Progenitor cell of endocrine pancreas (in vitro differentiated cells): Measurements from ENCODE around the gene CA10. TPM values are rescaled to one million over a fixed set of nuclear protein-coding genes. Genes with fewer than 3 reads are reported as not detected.

Experiments
- DNase-seq: peaks from one replicate; pipeline ENCODE4 v3.0.0; 2021; ENCODE audit warnings: low spot score; ENCODE audit not compliant: unreplicated experiment
- H3K27ac Mint-ChIP-seq: 2 replicates; pipeline ENCODE4 v1.8.0; 2021; ENCODE audit warnings: mild to moderate bottlenecking, moderate library complexity, mixed read lengths
- H3K27me3 Mint-ChIP-seq: 2 replicates; pipeline ENCODE4 v1.8.0; 2021; ENCODE audit warnings: mixed read lengths
- H3K36me3 Mint-ChIP-seq: 2 replicates; pipeline ENCODE4 v1.8.0; 2022; ENCODE audit warnings: mixed read lengths; ENCODE audit not compliant: insufficient read depth
- H3K4me1 Mint-ChIP-seq: 2 replicates; pipeline ENCODE4 v1.8.0; 2021; ENCODE audit warnings: low read depth, mixed read lengths
- H3K4me3 Mint-ChIP-seq: 2 replicates; pipeline ENCODE4 v1.8.0; 2021; ENCODE audit warnings: low read depth, mild to moderate bottlenecking, moderate library complexity, mixed read lengths
- H3K9me3 Mint-ChIP-seq: 2 replicates; pipeline ENCODE4 v1.8.0; 2021; ENCODE audit warnings: low read depth, mixed read lengths
- CTCF ChIP-seq: fragments of 200-600 bp; sonication (generic); IDR thresholded peaks from one replicate; pipeline ENCODE4 v1.5.0; 2021; ENCODE audit warnings: antibody characterized with exemption, mild to moderate bottlenecking; ENCODE audit not compliant: unreplicated experiment
- total RNA-seq: library from RNA; stranded (reverse); gene quantifications from 2 replicates; pipeline ENCODE4 v1.2.1, GENCODE V29; 2021

CA10 gene
- total RNA-seq, 1 donor from 2014 or later = 0.53 TPM

DNA sequence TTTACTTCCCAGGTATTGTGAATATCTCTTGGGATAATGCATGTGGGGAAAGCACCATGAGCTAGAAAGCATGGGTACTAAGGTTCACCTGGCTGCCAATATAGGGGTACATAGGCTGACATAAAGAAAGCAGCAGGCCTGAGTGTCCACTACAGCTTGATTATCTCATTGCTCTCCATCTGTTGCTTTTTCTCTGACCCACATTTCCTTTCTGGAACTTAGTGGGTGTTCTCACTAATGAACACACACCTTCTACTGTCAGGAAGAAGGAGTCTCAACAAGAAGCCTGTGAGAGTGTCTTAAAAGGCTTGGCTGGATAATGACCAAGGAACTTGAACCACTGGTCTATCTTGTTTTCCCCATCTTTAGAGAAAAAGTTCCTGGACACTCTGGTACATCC lies 62.5 kb downstream of the CA10 start:
- Mint-ChIP-seq H3K36me3 (no peaks in the 10 kb centered on the region), H3K27ac (no peak overlapping the region), H3K4me1 (no peaks in the 10 kb centered on the region), H3K9me3 (no peaks in the 10 kb centered on the region), H3K27me3 (no peaks in the 10 kb centered on the region), H3K4me3 (no peak overlapping the region)
- no peak for DNase-seq
- no peak for TF ChIP-seq CTCF

GRCh38 chr17:52084176-52084575 lies 74.3 kb downstream of the CA10 start:
- Mint-ChIP-seq H3K4me1 (no peaks in the 10 kb centered on the region), H3K27ac (no peak overlapping the region), H3K27me3 (no peaks in the 10 kb centered on the region), H3K36me3 (no peaks in the 10 kb centered on the region), H3K9me3 (no peaks in the 10 kb centered on the region), H3K4me3 (no peak overlapping the region)
- TF ChIP-seq CTCF = no peak
- no peak for DNase-seq

- H3K9me3 Mint-ChIP-seq = no peaks in the 10 kb centered on the region
- no peaks in the 10 kb centered on the region for H3K36me3 Mint-ChIP-seq
- no peak for DNase-seq
- H3K4me3 Mint-ChIP-seq = no peak overlapping the region
- no peak overlapping the region for H3K27ac Mint-ChIP-seq
- H3K27me3 Mint-ChIP-seq = no peaks in the 10 kb centered on the region
- no peak for TF ChIP-seq CTCF
- H3K4me1 Mint-ChIP-seq = no peaks in the 10 kb centered on the region
Measured at GRCh38 chr17:52079496-52079895, 79.0 kb downstream of the CA10 start.

GRCh38 chr17:52071712-52072111 lies 86.8 kb downstream of the CA10 start:
- Mint-ChIP-seq H3K27me3 (peaks cover 3% of the 10 kb centered on the region), H3K27ac (no peak overlapping the region), H3K36me3 (no peaks in the 10 kb centered on the region), H3K9me3 (peaks cover 7% of the 10 kb centered on the region), H3K4me3 (no peak overlapping the region), H3K4me1 (no peaks in the 10 kb centered on the region)
- DNase-seq = no peak
- TF ChIP-seq CTCF = no peak

DNA sequence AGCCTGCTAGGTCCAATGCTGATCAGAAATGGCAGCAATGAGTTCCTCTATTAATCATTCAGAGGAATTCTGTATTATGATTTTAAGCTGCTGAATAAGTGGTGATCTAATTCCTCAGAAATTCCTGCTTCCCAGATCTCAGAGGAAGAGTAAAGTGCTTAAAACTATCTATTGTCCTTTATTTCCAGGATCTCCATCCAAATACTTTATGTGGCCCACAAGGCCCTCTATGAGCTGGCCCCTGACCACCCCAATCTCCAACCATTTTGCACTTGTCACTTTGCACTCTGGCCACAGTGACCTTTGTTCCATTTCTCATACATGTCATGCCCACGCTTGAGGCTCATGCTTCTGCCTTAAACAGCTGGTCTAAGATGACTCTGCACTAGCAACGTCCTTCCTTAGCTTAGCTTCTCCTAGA lies 93.7 kb downstream of the CA10 start:
- no peak for DNase-seq
- Mint-ChIP-seq H3K4me3 (no peak overlapping the region), H3K27ac (no peak overlapping the region), H3K9me3 (peaks cover 14% of the 10 kb centered on the region), H3K27me3 (no peaks in the 10 kb centered on the region), H3K4me1 (no peaks in the 10 kb centered on the region), H3K36me3 (no peaks in the 10 kb centered on the region)
- TF ChIP-seq CTCF = no peak
